IMR-90 (cell line): Measurements from ENCODE around the gene KCNAB1. TPM values are rescaled to one million over a fixed set of nuclear protein-coding genes. Genes with fewer than 3 reads are reported as not detected.
A peak's percentile ranks its signal among the peaks of the same experiment; 100 is the strongest.

ENCODE experiments used
- ATAC-seq: fragments of 200-7000 bp; cut with Tn5 transposase; 2 replicates; pipeline ENCODE4 v1.9.1; 2020; ENCODE audit warnings: low read depth, mild to moderate bottlenecking, moderate library complexity
- BruUV-seq: library from RNA; stranded (reverse); fragments of 400-500 nt; replicated peaks from 2 replicates; lab custom pipeline; 2021; lab: Mats Ljungman, UMichigan
- CTCF ChIA-PET: fragments of 300-600 bp; formaldehyde crosslinking; extraction: SDS; loops from one replicate; lab custom pipeline; 2021; ENCODE audit warnings: antibody characterized with exemption; lab: Yijun Ruan, JAX
- POLR2A ChIA-PET: fragments of 300-600 bp; sonication (Branson Sonifier 250); formaldehyde crosslinking; loops from one replicate; lab custom pipeline; 2022; ENCODE audit warnings: antibody characterized with exemption; ENCODE audit not compliant: unreplicated experiment; lab: Charles Lee
- DNase-seq: peaks from one replicate; pipeline ENCODE4 v3.0.0; 2013
- H2AFZ ChIP-seq: replicated peaks from 2 replicates; pipeline ENCODE3; 2013; ENCODE audit warnings: low read length, mild to moderate bottlenecking; ENCODE audit not compliant: poor library complexity
- H2AK5ac ChIP-seq: 2 replicates; pipeline ENCODE4 v1.6.1; 2013; ENCODE audit warnings: low read depth, low read length, inconsistent platforms
- H2AK9ac ChIP-seq: replicated peaks from 2 replicates; pipeline ENCODE3; 2013; ENCODE audit warnings: mild to moderate bottlenecking, low read depth, low read length, moderate library complexity; ENCODE audit not compliant: poor library complexity
- H2BK120ac ChIP-seq: 2 replicates; pipeline ENCODE4 v1.6.1; 2013; ENCODE audit warnings: low read depth, low read length, inconsistent platforms
- H2BK15ac ChIP-seq: 3 replicates; pipeline ENCODE4 v1.6.1; 2013; ENCODE audit warnings: low read depth, low read length, inconsistent platforms
- H2BK20ac ChIP-seq: 2 replicates; pipeline ENCODE4 v1.6.1; 2013; ENCODE audit warnings: low read depth, mild to moderate bottlenecking, inconsistent platforms, low read length, moderate library complexity
- H2BK5ac ChIP-seq: 2 replicates; pipeline ENCODE4 v1.6.1; 2013; ENCODE audit warnings: mild to moderate bottlenecking, low read depth, low read length, inconsistent platforms; ENCODE audit not compliant: poor library complexity, severe bottlenecking
- H3K14ac ChIP-seq: replicated peaks from 2 replicates; pipeline ENCODE4 v1.6.1; 2013; ENCODE audit warnings: low read depth, low read length, inconsistent platforms
- H3K18ac ChIP-seq: 2 replicates; pipeline ENCODE4 v1.6.1; 2013; ENCODE audit warnings: low read depth, low read length, control low read depth
- H3K23ac ChIP-seq: 2 replicates; pipeline ENCODE4 v1.6.1; 2013; ENCODE audit warnings: low read depth, low read length, inconsistent platforms
- H3K27ac ChIP-seq: 2 replicates; pipeline ENCODE4 v1.5.1; 2013; ENCODE audit warnings: mild to moderate bottlenecking, control low read depth, low read length; ENCODE audit not compliant: insufficient read depth
- H3K27me3 ChIP-seq: 2 replicates; pipeline ENCODE4 v1.6.1; 2013; ENCODE audit warnings: low read length; ENCODE audit not compliant: control insufficient read depth, insufficient read depth
- H3K36me3 ChIP-seq: 2 replicates; pipeline ENCODE4 v1.6.1; 2013; ENCODE audit warnings: low read length, mixed read lengths; ENCODE audit not compliant: control insufficient read depth, insufficient read depth
- H3K4ac ChIP-seq: 2 replicates; pipeline ENCODE4 v1.6.1; 2013; ENCODE audit warnings: low read depth, low read length, inconsistent platforms
- H3K4me1 ChIP-seq: 2 replicates; pipeline ENCODE4 v1.6.1; 2013; ENCODE audit warnings: low read length, mixed read lengths; ENCODE audit not compliant: control insufficient read depth, insufficient read depth
- H3K4me2 ChIP-seq: 2 replicates; pipeline ENCODE4 v1.6.1; 2013; ENCODE audit warnings: low read depth, mild to moderate bottlenecking, control low read depth, low read length, moderate library complexity
- H3K4me3 ChIP-seq: 2 replicates; pipeline ENCODE4 v1.5.1; 2013; ENCODE audit warnings: low read depth, mild to moderate bottlenecking, control low read depth, low read length, moderate library complexity; ENCODE audit not compliant: insufficient read depth
- H3K56ac ChIP-seq: 2 replicates; pipeline ENCODE4 v1.6.1; 2013; ENCODE audit warnings: low read length, inconsistent platforms; ENCODE audit not compliant: insufficient read depth; ENCODE audit errors: extremely low read depth
- H3K79me1 ChIP-seq, 2 experiments: 2 replicates each; pipeline ENCODE4 v1.6.1; 2013; ENCODE audit warnings: low read length in 2 of 2, inconsistent platforms in 1 of 2, low read depth in 1 of 2
- H3K9ac ChIP-seq: 2 replicates; pipeline ENCODE4 v1.6.1; 2013; ENCODE audit warnings: low read depth, low read length, control low read depth
- H3K9me1 ChIP-seq: 2 replicates; pipeline ENCODE4 v1.6.1; 2013; ENCODE audit warnings: low read length, inconsistent platforms; ENCODE audit not compliant: insufficient read depth
- H3K9me3 ChIP-seq: 2 replicates; pipeline ENCODE4 v1.6.1; 2013; ENCODE audit warnings: low read length; ENCODE audit not compliant: control insufficient read depth, insufficient read depth
- H4K20me1 ChIP-seq: 2 replicates; pipeline ENCODE4 v1.6.1; 2013; ENCODE audit warnings: low read length, inconsistent platforms; ENCODE audit not compliant: insufficient read depth
- H4K5ac ChIP-seq: 2 replicates; pipeline ENCODE4 v1.6.1; 2013; ENCODE audit warnings: mild to moderate bottlenecking, low read depth, low read length, control low read depth
- H4K8ac ChIP-seq, 2 experiments: 2 replicates each; pipeline ENCODE4 v1.6.1; 2013; ENCODE audit warnings: low read depth in 2 of 2, low read length in 2 of 2, control low read depth in 1 of 2, inconsistent platforms in 1 of 2
- H4K91ac ChIP-seq: 2 replicates; pipeline ENCODE4 v1.6.1; 2013; ENCODE audit warnings: low read depth, low read length, inconsistent platforms; ENCODE audit not compliant: insufficient read depth
- MAFK ChIP-seq: IDR thresholded peaks from 2 replicates; pipeline ENCODE4 v1.6.1; 2012; ENCODE audit warnings: low read depth, low read length, improper control_type of control experiment
- POLR2A ChIP-seq: IDR thresholded peaks from 2 replicates; pipeline ENCODE4 v1.6.1; 2012; ENCODE audit warnings: mild to moderate bottlenecking, low read depth, low read length
- SMC3 ChIP-seq: fragments of 150-350 bp; IDR thresholded peaks from 2 replicates; pipeline ENCODE4 v1.6.1; 2016; ENCODE audit warnings: low read depth, mild to moderate bottlenecking, antibody characterized with exemption, low read length, moderate library complexity
- WGBS, 2 experiments: methylation state at CpG; one replicate each; pipeline versions ENCODE4 v1.1.5 to v1.1.7; 2013; ENCODE audit warnings: missing lambda C conversion rate in 2 of 2; ENCODE audit not compliant: insufficient read length in 1 of 2; ENCODE audit errors: extremely low coverage in 2 of 2; 5-methylcytosine and 5-hydroxymethylcytosine counted together
- dilution Hi-C: fragments of 300-500 bp; cut with HindIII; formaldehyde crosslinking; loops from one replicate; pipeline ENCODE4 v1.14.3; 2018; ENCODE audit warnings: low sequenced_read_pairs; ENCODE audit not compliant: unreplicated experiment
- in situ Hi-C: fragments of 300-500 bp; cut with MboI; formaldehyde crosslinking; loops from 3 replicates; pipeline ENCODE4 v1.14.3; 2019; ENCODE audit warnings: low sequenced_read_pairs, inconsistent platforms, mixed read lengths
- intact Hi-C: fragments of 100-400 bp; cut with micrococcal nuclease; formaldehyde crosslinking; loops from 2 replicates; pipeline ENCODE4 v1.10.0; 2022
- polyA plus RNA-seq, 3 experiments: library from polyadenylated mRNA; depleted of rRNA; stranded (reverse); fragments of >200 nt; gene quantifications; 2 replicates each; pipeline ENCODE4 v1.2.3, GENCODE V29; 2012; ENCODE audit warnings: low replicate concordance in 1 of 3
- total RNA-seq: library from RNA; depleted of rRNA; stranded (reverse); fragments of >200 nt; gene quantifications from 2 replicates; pipeline ENCODE4 v1.2.3, GENCODE V29; 2012

KCNAB1 gene
- total and polyA plus RNA-seq, 2 of the 4 experiments (the other 2 are of a cell fraction), result under 0.01 to 0.07 TPM

GRCh38 chr3:156581033-156581432 lies 460.7 kb downstream of the KCNAB1 start:
- TF ChIP-seq POLR2A, result no peak
- 0 out of 2 replicates have a peak, but pooled peaks have one; percentile 48 for TF ChIP-seq MAFK
- TF ChIP-seq SMC3, result no peak
- no peaks in the 10 kb centered on the region for H3K79me1 ChIP-seq
- no peak overlapping the region for H3K23ac ChIP-seq
- no peak overlapping the region for H3K27ac ChIP-seq
- H3K9me1 ChIP-seq, result no peaks in the 10 kb centered on the region; the same call in 1 of the 2 replicates
- POLR2A ChIA-PET, result interaction anchor here (0.6 kb wide), 1 partner anchor 37 kb away, joined by 3 read pairs; no protein-coding TSS in a partner anchor
- DNase-seq, result no peak
- no peak overlapping the region for H3K9ac ChIP-seq
- no peaks in the 10 kb centered on the region for H3K9me3 ChIP-seq
- intact Hi-C loops (no loop called here), in situ Hi-C loops (no loop called here), dilution Hi-C loops (no loop called here)
- H3K56ac ChIP-seq, result no peak overlapping the region
- H2AK9ac ChIP-seq, result no peak overlapping the region
- WGBS, 2 experiments, result no CpG with 5 or more reads among the region's 4 CpGs
- BruUV-seq, result no TSS peak
- no peak overlapping the region for H3K4me2 ChIP-seq
- H2BK5ac ChIP-seq, result no peak overlapping the region
- no peaks in the 10 kb centered on the region for H4K20me1 ChIP-seq
- H3K27me3 ChIP-seq, result peaks cover 4% of the 10 kb centered on the region; the same call in 1 of the 2 replicates
- H3K4me3 ChIP-seq, result no peak overlapping the region
- no peaks in the 10 kb centered on the region for H3K36me3 ChIP-seq
- H4K5ac ChIP-seq, result no peak overlapping the region
- no peak overlapping the region for H2BK20ac ChIP-seq
- H2BK120ac ChIP-seq, result no peak overlapping the region
- no peak overlapping the region for H3K14ac ChIP-seq
- no peak overlapping the region for H2AK5ac ChIP-seq
- no peak overlapping the region for H4K8ac ChIP-seq
- no peak overlapping the region for H2BK15ac ChIP-seq
- H2AFZ ChIP-seq, result no peak overlapping the region
- H4K91ac ChIP-seq, result no peak overlapping the region
- ATAC-seq, result no peak
- H3K4me1 ChIP-seq, result no peaks in the 10 kb centered on the region
- no peak overlapping the region for H3K18ac ChIP-seq
- CTCF ChIA-PET, result no interaction called here
- no peak overlapping the region for H3K4ac ChIP-seq
